ENCODE results near the gene RAC3. TPM values are rescaled to one million over a fixed set of nuclear protein-coding genes. Genes with fewer than 3 reads are reported as not detected.
A peak's percentile ranks its signal among the peaks of the same experiment; 100 is the strongest.

The RAC3 gene
- total RNA-seq, 1 experiment from 2014 or later, result 16.9 TPM

- DNase-seq (ENCODE audit: low read depth), result peak; percentile 5
Measured at GRCh38 chr17:82055965-82056728, 24.7 kb downstream of the RAC3 start.

- peak; percentile 11 for DNase-seq (ENCODE audit: low read depth)
Measured at GRCh38 chr17:82056729-82057621, 25.5 kb downstream of the RAC3 start.

GRCh38 chr17:82058230-82058854, 26.9 kb downstream of the RAC3 start:
- DNase-seq (ENCODE audit: low read depth), result peak; percentile 6

DNA sequence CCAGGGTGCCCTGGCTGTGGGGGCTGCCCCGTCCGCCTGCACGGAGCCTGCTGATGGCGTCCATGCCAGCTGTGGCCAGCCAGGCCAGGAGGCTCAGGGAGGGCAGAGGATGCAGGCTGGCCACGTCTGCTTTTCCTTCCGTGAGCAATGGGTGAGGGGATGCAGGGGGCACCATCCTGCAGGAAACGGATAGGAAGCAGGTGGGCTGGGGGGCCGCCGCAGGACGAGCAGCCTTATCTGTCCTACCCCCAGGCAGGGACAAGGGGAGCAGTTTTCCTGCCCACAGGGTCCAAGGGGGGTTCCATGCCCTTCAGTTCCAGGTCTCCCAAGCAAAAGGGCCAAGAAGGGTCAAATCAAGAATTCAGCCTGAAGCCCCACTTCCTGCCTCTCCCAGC, 27.4 kb downstream of the RAC3 start:
- peak; percentile 7 for DNase-seq (ENCODE audit: low read depth)

- DNase-seq (ENCODE audit: low read depth), result peak; percentile 8
Measured at GRCh38 chr17:82059272-82060000, 28.0 kb downstream of the RAC3 start.

DNA sequence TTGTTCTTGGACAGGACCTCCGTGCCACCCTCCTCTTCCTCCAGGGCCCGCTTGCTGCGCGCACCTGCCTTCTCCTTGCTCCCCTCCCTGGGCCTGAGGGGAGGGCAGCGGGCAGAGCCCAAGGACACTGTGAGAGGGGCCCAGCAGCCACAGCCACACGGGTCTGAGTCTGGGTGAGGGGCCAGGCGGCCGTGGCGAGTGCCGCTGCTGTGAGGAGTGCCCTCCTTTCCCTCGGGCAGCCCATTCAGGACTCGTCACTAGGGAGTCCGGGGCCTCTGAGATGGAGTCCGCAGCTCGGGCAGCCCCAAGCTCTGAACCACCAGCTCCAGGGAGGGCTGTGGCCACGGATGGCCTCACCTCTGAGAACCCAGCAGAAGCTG, 28.5 kb downstream of the RAC3 start:
- DNase-seq (ENCODE audit: low read depth), result peak; percentile 4

GRCh38 chr17:82060614-82061013, 29.1 kb downstream of the RAC3 start:
- peak; percentile 3 for DNase-seq (ENCODE audit: low read depth)

DNA sequence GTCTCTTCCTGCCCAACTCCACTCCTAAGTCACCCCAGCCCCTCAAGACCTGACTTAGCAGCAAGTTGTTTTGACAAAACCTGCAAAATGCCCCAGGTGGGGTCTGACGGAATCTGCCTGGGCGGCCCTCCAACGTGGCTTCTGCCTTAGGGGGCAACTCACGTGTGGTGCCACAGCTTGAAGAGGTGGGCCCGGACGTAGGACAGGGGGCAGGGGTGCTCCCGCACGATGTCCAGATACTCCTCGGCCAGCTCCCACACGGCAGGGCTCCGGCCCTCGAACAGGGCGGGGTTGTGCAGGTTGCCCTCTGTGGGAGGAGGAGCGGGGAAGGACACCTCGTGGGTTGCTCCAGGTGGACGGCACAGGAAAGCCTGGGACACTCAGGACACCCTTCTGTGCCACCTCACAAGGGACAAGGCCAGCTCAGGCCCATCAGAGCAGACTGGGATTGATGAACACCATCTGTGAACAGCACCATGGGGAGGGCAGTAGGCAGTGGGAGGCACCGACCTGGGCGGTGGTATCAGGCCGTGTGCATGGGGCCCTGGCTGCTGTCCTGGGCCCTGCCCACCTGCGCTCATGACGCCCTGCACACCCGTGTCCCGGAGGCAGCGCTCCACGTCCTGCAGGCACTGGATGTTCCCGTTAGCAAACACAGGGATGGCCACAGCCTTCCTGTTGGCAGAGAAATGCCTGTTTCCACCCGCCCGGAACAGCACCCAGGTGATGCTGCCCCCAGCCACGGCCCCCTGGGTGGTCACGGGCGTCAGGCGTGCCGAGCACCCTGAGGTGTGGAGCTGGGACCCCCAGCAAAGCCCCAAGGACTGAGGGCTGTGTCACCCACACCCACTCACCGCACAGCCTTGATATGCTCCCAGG, 29.8 kb downstream of the RAC3 start:
- no peak for DNase-seq (ENCODE audit: low read depth)

GRCh38 chr17:82062076-82062983, 30.9 kb downstream of the RAC3 start:
- DNase-seq (ENCODE audit: low read depth), result no peak

GRCh38 chr17:82062984-82063368, 31.5 kb downstream of the RAC3 start:
- DNase-seq (ENCODE audit: low read depth), result no peak

- DNase-seq (ENCODE audit: low read depth), result no peak
Measured at GRCh38 chr17:82063424-82064415, 32.2 kb downstream of the RAC3 start.

GRCh38 chr17:82064433-82065192, 33.1 kb downstream of the RAC3 start:
- no peak for DNase-seq (ENCODE audit: low read depth)

DNA sequence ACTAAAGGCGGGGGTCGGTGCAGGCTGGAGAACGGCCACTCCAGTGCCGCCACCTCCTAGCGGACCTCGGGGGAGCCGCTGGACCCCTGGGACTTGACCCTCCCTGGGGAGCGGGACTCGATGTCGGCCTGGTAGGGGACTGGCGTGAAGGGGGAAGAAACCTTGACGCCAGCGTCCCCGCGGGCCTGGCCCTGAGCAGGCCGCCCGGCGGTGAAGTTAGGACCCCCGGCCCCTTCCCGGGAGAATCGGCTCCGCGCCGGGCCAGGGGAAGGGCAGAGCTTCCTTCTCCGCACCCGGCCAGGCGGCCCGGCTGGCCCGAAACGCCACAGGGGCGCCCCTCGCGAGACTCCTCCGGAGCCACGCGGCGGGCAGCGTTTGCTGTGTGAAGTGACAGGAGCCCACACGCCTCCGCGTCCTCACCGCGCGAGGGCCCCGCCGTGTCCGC, 33.7 kb downstream of the RAC3 start:
- no peak for DNase-seq (ENCODE audit: low read depth)

- peak; percentile 61 for DNase-seq (ENCODE audit: low read depth)
Measured at GRCh38 chr17:82065638-82066303, 34.3 kb downstream of the RAC3 start, which contains the start of gene DUS1L. Gene DUS1L (minus strand): TSS chr17:82065804. CDS start chr17:82065059, 745 bp downstream.

GRCh38 chr17:82070611-82071010, 39.1 kb downstream of the RAC3 start:
- DNase-seq (ENCODE audit: low read depth), result no peak

DNA sequence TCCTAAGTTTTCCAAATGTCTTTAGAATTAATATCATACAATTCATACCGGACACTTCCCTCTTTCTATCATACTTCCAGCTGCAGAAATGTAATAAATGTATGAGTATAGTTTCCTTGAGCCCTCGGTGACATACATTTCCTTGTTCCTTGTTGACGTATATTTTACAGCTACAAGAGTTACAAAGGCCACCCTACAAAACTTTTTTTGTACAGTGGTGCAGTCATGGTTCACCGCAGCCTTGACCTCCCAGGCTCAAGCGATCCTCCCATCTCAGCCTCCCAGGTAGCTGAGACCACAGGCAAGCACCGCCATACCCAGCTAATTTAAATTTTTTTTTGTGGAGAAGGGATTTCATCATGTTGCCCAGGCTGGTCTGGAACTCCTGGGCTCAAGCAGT, 41.3 kb downstream of the RAC3 start:
- DNase-seq (ENCODE audit: low read depth), result no peak

DNA sequence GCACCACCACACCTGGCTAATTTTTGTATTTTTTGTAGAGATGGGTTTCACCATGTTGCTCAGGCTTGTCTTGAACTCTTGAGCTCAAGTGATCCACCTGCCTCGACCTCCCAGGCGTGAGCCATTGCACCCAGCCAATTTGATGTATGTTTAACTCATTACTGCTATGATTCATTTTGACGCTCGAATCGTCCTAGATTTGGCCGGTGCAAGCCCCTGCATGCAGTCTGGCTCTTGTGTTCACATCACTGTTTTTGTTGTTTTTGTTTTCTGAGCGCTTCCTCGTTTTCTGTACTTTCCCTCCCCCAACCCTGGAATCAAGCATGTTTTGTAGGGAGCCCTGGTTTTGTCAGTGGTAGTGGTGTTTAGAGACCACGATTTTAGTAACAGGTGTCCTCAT, 42.0 kb downstream of the RAC3 start:
- no peak for DNase-seq (ENCODE audit: low read depth)
